Left cardiac atrium (tissue), 4 donors: ENCODE measurements around the gene RAC2. TPM values are rescaled to one million over a fixed set of nuclear protein-coding genes. Genes with fewer than 3 reads are reported as not detected.

Experiments
- ATAC-seq, 2 donors: fragments of 200-7000 bp; cut with Tn5 transposase; one replicate each; pipeline ENCODE4 v1.9.1; 2020; ENCODE audit warnings: mild to moderate bottlenecking in 2 of 2, moderate library complexity in 2 of 2
- DNase-seq: peaks from one replicate; pipeline ENCODE4 v3.0.0-alpha.2; 2020
- intact Hi-C, 2 donors: fragments of 100-400 bp; cut with DNase I; formaldehyde crosslinking; loops; one replicate each; pipeline versions ENCODE4 v1.14.1 to v1.15.1; 2022 to 2023
- total RNA-seq, 2 donors: library from RNA; stranded (reverse); fragmentation: NEBNext Ultra II Directional; extraction: Animal tissue kit (Norgen Biotek cat#: 25700); gene quantifications; one replicate each; pipeline ENCODE4 v1.2.1, GENCODE V29; 2021
- donor health status: DM: no; HTN: yes; CAD: no.
- donor health status: DM: no; HTN: yes; CAD: no; lungs with severe emphysema.
- donor health status: DM: yes; HTN: yes; CAD: no.
- donor health status: Dilated cardiomyopathy.

The RAC2 gene
- total RNA-seq, 2 donors from 2014 or later: 6.4 to 12.5 TPM

- intact Hi-C loops: loop anchor here in 1 of 2 donors (1.0 kb wide), 1 partner anchor 121 kb away; no protein-coding TSS in a partner anchor
- peak; percentile 99 for DNase-seq
- ATAC-seq: peak; percentile 92 to 93
Observed at GRCh38 chr22:37199103-37199759, 44.8 kb downstream of the RAC2 start.

GRCh38 chr22:37198258-37199102 lies 45.6 kb downstream of the RAC2 start:
- intact Hi-C loops: loop anchor here in 1 of 2 donors (1.0 kb wide), 2 partner anchors 32 to 120 kb away; no protein-coding TSS in a partner anchor
- ATAC-seq (peak; percentile 68 to 73), DNase-seq (peak; percentile 88)

GRCh38 chr22:37197451-37198257 lies 46.4 kb downstream of the RAC2 start:
- intact Hi-C loops: loop anchor here in 1 of 2 donors (1.0 kb wide), 1 partner anchor 31 kb away; no protein-coding TSS in a partner anchor
- DNase-seq (peak; percentile 69), ATAC-seq (peak in 1 of 2 donors; percentile 23)

- peak; percentile 88 for DNase-seq
- intact Hi-C loops: no loop called here
- peak; percentile 62 to 71 for ATAC-seq
Observed at GRCh38 chr22:37196539-37197450, 47.3 kb downstream of the RAC2 start.

- intact Hi-C loops: no loop called here
- ATAC-seq (peak in 1 of 2 donors; percentile 2), DNase-seq (peak; percentile 37)
Observed at GRCh38 chr22:37195921-37196320, 48.1 kb downstream of the RAC2 start.

- no peak for DNase-seq
- intact Hi-C loops: no loop called here
- ATAC-seq: no peak
Observed at GRCh38 chr22:37194750-37195149, 49.3 kb downstream of the RAC2 start.

GRCh38 chr22:37193629-37194191 lies 50.4 kb downstream of the RAC2 start:
- intact Hi-C loops: no loop called here
- ATAC-seq: no peak
- DNase-seq: peak; percentile 20

- no peak for ATAC-seq
- intact Hi-C loops: no loop called here
Observed at GRCh38 chr22:37192741-37193140, 51.3 kb downstream of the RAC2 start.

GRCh38 chr22:37192204-37192603 lies 51.9 kb downstream of the RAC2 start:
- DNase-seq (no peak), ATAC-seq (no peak)
- intact Hi-C loops: no loop called here

More at GRCh38 chr22:37192741-37193140, 51.3 kb downstream of the RAC2 start:
- no peak for DNase-seq

- no peak for DNase-seq
- ATAC-seq: no peak
- intact Hi-C loops: no loop called here
Observed at GRCh38 chr22:37190262-37190780, 53.7 kb downstream of the RAC2 start.

- intact Hi-C loops: no loop called here
- peak; percentile 13 for DNase-seq
- peak; percentile 14 to 23 for ATAC-seq
Observed at GRCh38 chr22:37188901-37189466, 55.1 kb downstream of the RAC2 start.

- intact Hi-C loops: no loop called here
- DNase-seq (peak; percentile 68), ATAC-seq (peak; percentile 82 to 91)
Observed at GRCh38 chr22:37187891-37188761, 55.9 kb downstream of the RAC2 start, which contains the start of gene C1QTNF6. TSS of gene C1QTNF6 (minus strand) at chr22:37188247. CDS start at chr22:37188213, 34 bp downstream.

- ATAC-seq: peak; percentile 48 to 59
- peak; percentile 30 for DNase-seq
- intact Hi-C loops: no loop called here
Observed at GRCh38 chr22:37187552-37187890, 56.5 kb downstream of the RAC2 start.

- intact Hi-C loops: no loop called here
- ATAC-seq (no peak), DNase-seq (peak; percentile 34)
Observed at GRCh38 chr22:37186997-37187522, 57.0 kb downstream of the RAC2 start.

GRCh38 chr22:37186228-37186996 lies 57.7 kb downstream of the RAC2 start:
- DNase-seq: peak; percentile 14
- ATAC-seq: peak; percentile 19 to 32
- intact Hi-C loops: no loop called here
